Measurements from ENCODE around the gene ZNF322.

The ZNF322 gene

GRCh38 chr6:26613201-26613600 lies 46.3 kb downstream of the ZNF322 start:
- no peak overlapping the region for H3K27ac ChIP-seq (ENCODE audit: low read length)
- no peaks in the 10 kb centered on the region for H3K36me3 ChIP-seq (replicated peaks; ENCODE audit: low read depth, low read length)
- H3K4me2 ChIP-seq (ENCODE audit: low read length), result no peak overlapping the region
- H2AFZ ChIP-seq (ENCODE audit: low read depth, low read length), result no peak overlapping the region
- H3K79me2 ChIP-seq (ENCODE audit: low read length), result no peaks in the 10 kb centered on the region
- no peak overlapping the region for H3K9ac ChIP-seq (ENCODE audit: low read length)
- no peaks in the 10 kb centered on the region for H3K9me3 ChIP-seq (ENCODE audit: insufficient read depth, low read length)
- no peaks in the 10 kb centered on the region for H3K4me1 ChIP-seq (ENCODE audit: low read length)
- no peaks in the 10 kb centered on the region for H4K20me1 ChIP-seq (ENCODE audit: insufficient read depth, low read length)
- H3K27me3 ChIP-seq (ENCODE audit: low read depth, low read length), result no peaks in the 10 kb centered on the region
- H3K4me3 ChIP-seq (ENCODE audit: low read length), result no peak overlapping the region
- TF ChIP-seq EZH2phosphoT487 (IDR thresholded peaks at IDR 0.05; ENCODE audit: low read depth), result no peak
- TF ChIP-seq CTCF (IDR thresholded peaks at IDR 0.05; ENCODE audit: low read depth, low read length), result no peak

GRCh38 chr6:26611599-26611998 lies 47.9 kb downstream of the ZNF322 start:
- no peak overlapping the region for H2AFZ ChIP-seq (ENCODE audit: low read depth, low read length)
- peaks cover 5% of the 10 kb centered on the region for H3K4me1 ChIP-seq (ENCODE audit: low read length)
- TF ChIP-seq CTCF (IDR thresholded peaks at IDR 0.05; ENCODE audit: low read depth, low read length), result no peak
- TF ChIP-seq EZH2phosphoT487 (IDR thresholded peaks at IDR 0.05; ENCODE audit: low read depth), result no peak
- H3K4me3 ChIP-seq (ENCODE audit: low read length), result no peak overlapping the region
- no peaks in the 10 kb centered on the region for H3K27me3 ChIP-seq (ENCODE audit: low read depth, low read length)
- H4K20me1 ChIP-seq (ENCODE audit: insufficient read depth, low read length), result no peaks in the 10 kb centered on the region
- H3K9me3 ChIP-seq (ENCODE audit: insufficient read depth, low read length), result no peaks in the 10 kb centered on the region
- no peak overlapping the region for H3K27ac ChIP-seq (ENCODE audit: low read length)
- no peaks in the 10 kb centered on the region for H3K36me3 ChIP-seq (replicated peaks; ENCODE audit: low read depth, low read length)
- no peaks in the 10 kb centered on the region for H3K79me2 ChIP-seq (ENCODE audit: low read length)
- H3K9ac ChIP-seq (ENCODE audit: low read length), result no peak overlapping the region
- H3K4me2 ChIP-seq (ENCODE audit: low read length), result no peak overlapping the region

- Histone ChIP-seq H2AFZ (ENCODE audit: low read depth, low read length) (no peak overlapping the region), H3K4me1 (ENCODE audit: low read length) (peaks cover 5% of the 10 kb centered on the region), H3K36me3 (replicated peaks; ENCODE audit: low read depth, low read length) (no peaks in the 10 kb centered on the region), H3K27ac (ENCODE audit: low read length) (no peak overlapping the region), H3K9me3 (ENCODE audit: insufficient read depth, low read length) (no peaks in the 10 kb centered on the region), H3K9ac (ENCODE audit: low read length) (no peak overlapping the region), H3K79me2 (ENCODE audit: low read length) (no peaks in the 10 kb centered on the region), H3K4me3 (ENCODE audit: low read length) (no peak overlapping the region), H3K4me2 (ENCODE audit: low read length) (no peak overlapping the region), H4K20me1 (ENCODE audit: insufficient read depth, low read length) (no peaks in the 10 kb centered on the region), H3K27me3 (ENCODE audit: low read depth, low read length) (no peaks in the 10 kb centered on the region)
- TF ChIP-seq CTCF (IDR thresholded peaks at IDR 0.05; ENCODE audit: low read depth, low read length), result no peak
- TF ChIP-seq EZH2phosphoT487 (IDR thresholded peaks at IDR 0.05; ENCODE audit: low read depth), result no peak
These were observed 50.1 kb downstream of the ZNF322 start for GRCh38 chr6:26609463-26609862.

GRCh38 chr6:26607434-26608230 lies 51.9 kb downstream of the ZNF322 start:
- no peak for TF ChIP-seq EZH2phosphoT487 (IDR thresholded peaks at IDR 0.05; ENCODE audit: low read depth)
- TF ChIP-seq CTCF (IDR thresholded peaks at IDR 0.05; ENCODE audit: low read depth, low read length), result peak; percentile 71
- Histone ChIP-seq H3K27me3 (ENCODE audit: low read depth, low read length) (no peaks in the 10 kb centered on the region), H3K4me3 (ENCODE audit: low read length) (peak overlapping the region; percentile 81)

More at GRCh38 chr6:26607434-26608230, 51.9 kb downstream of the ZNF322 start:
- peaks cover 5% of the 10 kb centered on the region for H3K4me1 ChIP-seq (ENCODE audit: low read length)
- no peaks in the 10 kb centered on the region for H3K9me3 ChIP-seq (ENCODE audit: insufficient read depth, low read length)
- no peaks in the 10 kb centered on the region for H3K36me3 ChIP-seq (replicated peaks; ENCODE audit: low read depth, low read length)
- no peak overlapping the region for H3K27ac ChIP-seq (ENCODE audit: low read length)
- H2AFZ ChIP-seq (ENCODE audit: low read depth, low read length), result peak overlapping the region; percentile 85
- peak overlapping the region; percentile 89 for H3K4me2 ChIP-seq (ENCODE audit: low read length)
- no peaks in the 10 kb centered on the region for H3K79me2 ChIP-seq (ENCODE audit: low read length)
- H4K20me1 ChIP-seq (ENCODE audit: insufficient read depth, low read length), result no peaks in the 10 kb centered on the region
- H3K9ac ChIP-seq (ENCODE audit: low read length), result peak overlapping the region; percentile 58
